Gastroesophageal sphincter (tissue), 3 donors: Measurements from ENCODE around the gene SLC66A2.

Experiments
- POLR2A ChIP-seq, 2 donors: fragments of 450-650 bp; IDR thresholded peaks; one replicate each; pipeline ENCODE4 v1.6.1; 2017; ENCODE audit warnings: antibody characterized with exemption in 2 of 2, mild to moderate bottlenecking in 2 of 2, moderate library complexity in 1 of 2
- POLR2AphosphoS5 ChIP-seq: sonication (generic); formaldehyde crosslinking; IDR thresholded peaks from one replicate; pipeline ENCODE4 v1.6.1; 2017; ENCODE audit warnings: antibody characterized with exemption
- TF ChIP-seq, protein P1 (sequence below), 4 experiments: fragments of 200-600 bp in 2 of 4; fragments of 450-650 bp in 2 of 4; sonication (generic) in 1 of 4; IDR thresholded peaks; one replicate each; pipeline ENCODE4 v1.5.1; 2017 to 2019; ENCODE audit warnings: antibody characterized with exemption in 4 of 4, mild to moderate bottlenecking in 2 of 4, moderate library complexity in 2 of 4

DNA sequence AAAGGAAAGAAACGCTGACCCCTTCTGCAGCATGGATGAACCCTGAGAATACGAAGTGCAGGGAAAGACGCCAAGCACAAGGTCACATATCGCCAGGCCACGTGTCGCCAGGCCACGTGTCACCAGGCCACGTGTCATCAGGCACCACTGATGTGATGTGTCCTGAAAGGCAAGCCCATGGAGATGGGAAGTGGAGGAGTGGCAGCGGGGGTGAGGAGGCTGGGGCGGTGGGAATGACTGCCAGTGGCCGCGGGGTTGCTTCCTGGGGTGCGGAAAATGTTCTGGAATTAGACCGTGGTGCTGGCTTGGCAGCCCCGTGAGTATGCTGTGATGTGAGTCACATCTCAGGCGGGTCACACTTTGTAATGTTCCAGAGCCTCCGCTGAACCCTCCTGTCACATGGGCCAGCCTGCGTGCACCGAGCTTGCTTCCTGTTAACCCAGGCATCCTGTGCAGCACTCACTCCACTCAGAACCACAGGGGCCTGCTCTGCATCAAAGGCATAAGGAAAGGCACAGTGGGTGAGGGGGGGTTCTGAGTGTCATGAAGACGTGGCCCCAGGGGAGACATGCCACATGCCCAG lies 39.0 kb downstream of the SLC66A2 start:
- TF ChIP-seq, protein P1, sequence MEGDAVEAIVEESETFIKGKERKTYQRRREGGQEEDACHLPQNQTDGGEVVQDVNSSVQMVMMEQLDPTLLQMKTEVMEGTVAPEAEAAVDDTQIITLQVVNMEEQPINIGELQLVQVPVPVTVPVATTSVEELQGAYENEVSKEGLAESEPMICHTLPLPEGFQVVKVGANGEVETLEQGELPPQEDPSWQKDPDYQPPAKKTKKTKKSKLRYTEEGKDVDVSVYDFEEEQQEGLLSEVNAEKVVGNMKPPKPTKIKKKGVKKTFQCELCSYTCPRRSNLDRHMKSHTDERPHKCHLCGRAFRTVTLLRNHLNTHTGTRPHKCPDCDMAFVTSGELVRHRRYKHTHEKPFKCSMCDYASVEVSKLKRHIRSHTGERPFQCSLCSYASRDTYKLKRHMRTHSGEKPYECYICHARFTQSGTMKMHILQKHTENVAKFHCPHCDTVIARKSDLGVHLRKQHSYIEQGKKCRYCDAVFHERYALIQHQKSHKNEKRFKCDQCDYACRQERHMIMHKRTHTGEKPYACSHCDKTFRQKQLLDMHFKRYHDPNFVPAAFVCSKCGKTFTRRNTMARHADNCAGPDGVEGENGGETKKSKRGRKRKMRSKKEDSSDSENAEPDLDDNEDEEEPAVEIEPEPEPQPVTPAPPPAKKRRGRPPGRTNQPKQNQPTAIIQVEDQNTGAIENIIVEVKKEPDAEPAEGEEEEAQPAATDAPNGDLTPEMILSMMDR (IDR thresholded peaks at IDR 0.05), result no peak
- TF ChIP-seq POLR2A (IDR thresholded peaks at IDR 0.05), result no peak
- TF ChIP-seq POLR2AphosphoS5, result no peak
